Measurements from ENCODE around the gene RPL26. TPM values are rescaled to one million over a fixed set of nuclear protein-coding genes. Genes with fewer than 3 reads are reported as not detected.
"Not testable (repeated sequence)": the region's sequence is repeated elsewhere in the genome, so short reads cannot be mapped to it uniquely, and the experiment has no call there.

Gene RPL26
- total and polyA plus RNA-seq, 7 experiments from 2014 or later, result 1,965 to 3,298 (median 2,350) TPM

DNA sequence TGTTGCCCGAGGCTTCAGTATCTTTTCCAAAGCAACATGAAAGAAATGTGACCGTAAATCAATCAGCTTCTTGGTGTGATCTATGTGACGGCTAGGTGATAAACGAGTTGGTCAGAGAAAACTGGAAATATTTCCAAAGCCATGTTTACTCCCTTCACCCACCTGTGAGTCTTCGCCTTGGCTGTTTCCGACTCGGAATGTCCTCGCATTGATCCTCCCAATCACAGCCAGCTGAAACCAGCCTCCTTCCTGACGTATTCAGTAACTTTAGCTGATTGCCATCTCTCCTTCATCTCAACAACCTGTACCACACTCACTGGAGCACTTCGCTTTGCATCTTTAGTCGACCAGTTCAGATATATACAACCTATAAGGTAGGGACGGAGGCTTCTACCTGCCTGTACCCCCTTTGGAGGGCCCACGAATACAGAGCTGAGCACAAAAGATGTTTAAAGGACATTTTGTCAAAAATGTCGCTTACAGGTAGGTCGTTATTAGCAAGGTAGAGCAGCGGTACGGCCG, 7.2 kb downstream of the RPL26 start:
- CTCF ChIA-PET, result interaction anchor here (0.5 to 1.9 kb wide), 4 partner anchors 35 to 898 kb away, joined by 3 to 7 read pairs (median 3); no protein-coding TSS in a partner anchor
- no peaks in the 10 kb centered on the region for H3K27me3 ChIP-seq (ENCODE audit: control insufficient read depth in 2 of 2, insufficient read depth in 2 of 2, low read length in 2 of 2)
- peak overlapping the region; percentile 87 for H3K4me3 ChIP-seq (ENCODE audit: low read length)
- H3K36me3 ChIP-seq (ENCODE audit: control insufficient read depth in 2 of 3, insufficient read depth in 3 of 3, low read length in 3 of 3), result peaks cover 22 to 44% (median 34%) of the 10 kb centered on the region in 3 experiments
- H3K9me3 Mint-ChIP-seq, result no peaks in the 10 kb centered on the region
- peak overlapping the region; percentile 82 to 96 (median 90) for H3K4me3 Mint-ChIP-seq
- POLR2A ChIA-PET, result interaction anchor here (0.6 to 1.6 kb wide), 6 partner anchors 18 to 1246 kb away, joined by 3 to 6 read pairs (median 3); no protein-coding TSS in a partner anchor
- peak overlapping the region; percentile 80 for H3K27ac ChIP-seq (ENCODE audit: low read depth, low read length)
- peaks cover 27 to 54% (median 39%) of the 10 kb centered on the region in 7 donors for H3K4me1 Mint-ChIP-seq
- H3K4me1 ChIP-seq (ENCODE audit: control insufficient read depth in 2 of 2, insufficient read depth in 2 of 2, low read length in 2 of 2), result peaks cover 21 to 25% of the 10 kb centered on the region in 2 donors
- intact Hi-C loops (cut with micrococcal nuclease), result loop anchor here in 1 of 2 donors (1.0 kb wide), 1 partner anchor 128 kb away; no protein-coding TSS in a partner anchor
- ATAC-seq (no peak), DNase-seq (peak in 1 of 9 donors; percentile 20)
- H3K27ac Mint-ChIP-seq, result peak overlapping the region; percentile 62 to 94 (median 92)
- peaks cover 0 to 30% (median 25%) of the 10 kb centered on the region in 5 donors for H3K36me3 Mint-ChIP-seq
- H3K9me3 ChIP-seq (ENCODE audit: control insufficient read depth in 2 of 3, low read length in 3 of 3), result no peaks in the 10 kb centered on the region
- H3K27me3 Mint-ChIP-seq, result no peaks in the 10 kb centered on the region

DNA sequence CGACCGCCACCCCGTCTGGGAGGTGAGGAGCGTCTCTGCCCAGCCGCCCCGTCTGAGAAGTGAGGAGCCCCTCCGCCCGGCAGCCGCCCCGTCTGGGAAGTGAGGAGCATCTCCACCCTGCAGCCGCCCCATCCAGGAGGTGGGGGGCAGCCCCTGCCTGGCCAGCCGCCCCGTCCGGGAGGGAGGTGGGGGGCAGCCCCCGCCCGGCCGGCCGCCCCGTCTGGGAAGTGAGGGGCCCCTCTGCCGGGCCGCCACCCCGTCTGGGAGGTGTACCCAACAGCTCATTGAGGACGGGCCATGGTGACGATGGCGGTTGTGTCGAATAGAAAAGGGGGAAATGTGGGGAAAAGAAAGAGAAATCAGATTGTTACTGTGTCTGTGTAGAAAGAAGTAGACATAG, 9.1 kb downstream of the RPL26 start:
- H3K9me3 ChIP-seq (ENCODE audit: control insufficient read depth in 2 of 3, low read length in 3 of 3); H3K9me3 Mint-ChIP-seq; H3K27ac Mint-ChIP-seq; CTCF ChIA-PET; ATAC-seq; H3K4me3 ChIP-seq (ENCODE audit: low read length); H3K4me3 Mint-ChIP-seq; H3K27ac ChIP-seq (ENCODE audit: low read depth, low read length); H3K27me3 ChIP-seq (ENCODE audit: control insufficient read depth in 2 of 2, insufficient read depth in 2 of 2, low read length in 2 of 2); POLR2A ChIA-PET; H3K27me3 Mint-ChIP-seq; intact Hi-C loops (cut with micrococcal nuclease); DNase-seq: not testable (repeated sequence)
- Mint-ChIP-seq H3K4me1 (peaks cover 25 to 42% (median 30%) of the 10 kb centered on the region in 7 donors), H3K36me3 (peaks cover 12 to 33% (median 23%) of the 10 kb centered on the region in 5 donors)
- Histone ChIP-seq H3K36me3 (ENCODE audit: control insufficient read depth in 2 of 3, insufficient read depth in 3 of 3, low read length in 3 of 3) (peaks cover 11 to 36% (median 27%) of the 10 kb centered on the region in 3 experiments), H3K4me1 (ENCODE audit: control insufficient read depth in 2 of 2, insufficient read depth in 2 of 2, low read length in 2 of 2) (peaks cover 13 to 16% of the 10 kb centered on the region in 2 donors)

DNA sequence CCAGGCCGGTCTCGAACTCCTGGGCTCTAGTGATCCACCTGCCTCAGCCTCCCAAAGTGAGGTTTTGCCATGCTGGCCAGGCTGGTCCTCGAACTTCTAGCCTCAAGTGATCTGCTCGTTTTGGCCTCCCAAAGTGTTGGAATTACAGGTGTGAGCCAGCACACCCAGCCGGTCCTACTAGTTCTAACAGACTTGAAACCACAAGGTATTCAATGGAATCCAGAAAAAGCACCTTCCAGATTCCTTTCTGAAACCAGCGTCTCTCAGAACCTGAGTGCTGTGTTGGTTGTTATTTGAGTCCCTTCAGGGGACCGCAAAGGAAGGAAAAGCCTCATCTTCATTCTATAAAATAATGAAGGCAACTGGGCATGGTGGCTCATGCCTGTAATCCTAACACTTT, 10.6 kb downstream of the RPL26 start:
- H3K4me1 Mint-ChIP-seq, result peaks cover 18 to 34% (median 23%) of the 10 kb centered on the region in 7 donors
- ChIA-PET POLR2A (no interaction called here), CTCF (no interaction called here)
- H3K27me3 Mint-ChIP-seq, result no peaks in the 10 kb centered on the region
- peaks cover 13 to 25% (median 18%) of the 10 kb centered on the region in 5 donors for H3K36me3 Mint-ChIP-seq
- H3K4me3 Mint-ChIP-seq, result no peak overlapping the region
- ATAC-seq (no peak), DNase-seq (no peak)
- Histone ChIP-seq H3K27me3 (ENCODE audit: control insufficient read depth in 2 of 2, insufficient read depth in 2 of 2, low read length in 2 of 2) (no peaks in the 10 kb centered on the region), H3K4me3 (ENCODE audit: low read length) (no peak overlapping the region), H3K9me3 (ENCODE audit: control insufficient read depth in 2 of 3, low read length in 3 of 3) (no peaks in the 10 kb centered on the region), H3K27ac (ENCODE audit: low read depth, low read length) (no peak overlapping the region), H3K36me3 (ENCODE audit: control insufficient read depth in 2 of 3, insufficient read depth in 3 of 3, low read length in 3 of 3) (peaks cover 8 to 25% (median 17%) of the 10 kb centered on the region in 3 experiments), H3K4me1 (ENCODE audit: control insufficient read depth in 2 of 2, insufficient read depth in 2 of 2, low read length in 2 of 2) (peaks cover 13 to 16% of the 10 kb centered on the region in 2 donors)
- peak overlapping the region in 2 of 9 donors; percentile 32 to 64 for H3K27ac Mint-ChIP-seq
- intact Hi-C loops (cut with micrococcal nuclease), result no loop called here
- no peaks in the 10 kb centered on the region for H3K9me3 Mint-ChIP-seq

DNA sequence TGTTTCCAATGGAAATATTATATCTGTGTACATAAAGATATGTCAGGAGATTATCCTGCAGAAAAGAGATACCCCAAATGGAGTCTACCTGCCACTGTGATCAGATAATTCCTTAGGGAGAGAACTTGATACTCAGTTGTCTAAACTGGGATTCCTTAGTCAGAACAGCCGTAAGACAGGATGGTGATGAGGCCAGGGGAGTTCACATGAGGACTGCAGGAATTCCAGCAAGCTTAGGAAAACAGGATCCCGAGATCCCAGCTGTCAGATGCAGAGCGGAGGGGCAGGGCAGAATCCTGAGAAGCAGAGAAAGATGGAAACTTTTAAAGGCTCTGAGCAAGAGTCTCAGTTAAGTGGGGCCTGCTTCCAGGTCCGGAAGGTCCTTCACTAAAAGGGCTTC, 11.2 kb downstream of the RPL26 start:
- CTCF ChIA-PET, result no interaction called here
- intact Hi-C loops (cut with micrococcal nuclease), result no loop called here
- ATAC-seq (no peak), DNase-seq (no peak)
- Mint-ChIP-seq H3K27me3 (no peaks in the 10 kb centered on the region), H3K4me1 (peaks cover 12 to 28% (median 20%) of the 10 kb centered on the region in 7 donors), H3K36me3 (peaks cover 13 to 22% (median 15%) of the 10 kb centered on the region in 5 donors), H3K9me3 (no peaks in the 10 kb centered on the region), H3K27ac (peak overlapping the region in 2 of 9 donors; percentile 18 to 68), H3K4me3 (no peak overlapping the region)
- POLR2A ChIA-PET, result no interaction called here
- H3K36me3 ChIP-seq (ENCODE audit: control insufficient read depth in 2 of 3, insufficient read depth in 3 of 3, low read length in 3 of 3), result peaks cover 4 to 20% (median 11%) of the 10 kb centered on the region in 3 experiments
- no peak overlapping the region for H3K4me3 ChIP-seq (ENCODE audit: low read length)
- no peaks in the 10 kb centered on the region for H3K9me3 ChIP-seq (ENCODE audit: control insufficient read depth in 2 of 3, low read length in 3 of 3)
- no peak overlapping the region for H3K27ac ChIP-seq (ENCODE audit: low read depth, low read length)
- H3K27me3 ChIP-seq (ENCODE audit: control insufficient read depth in 2 of 2, insufficient read depth in 2 of 2, low read length in 2 of 2), result no peaks in the 10 kb centered on the region
- H3K4me1 ChIP-seq (ENCODE audit: control insufficient read depth in 2 of 2, insufficient read depth in 2 of 2, low read length in 2 of 2), result peaks cover 8 to 11% of the 10 kb centered on the region in 2 donors

DNA sequence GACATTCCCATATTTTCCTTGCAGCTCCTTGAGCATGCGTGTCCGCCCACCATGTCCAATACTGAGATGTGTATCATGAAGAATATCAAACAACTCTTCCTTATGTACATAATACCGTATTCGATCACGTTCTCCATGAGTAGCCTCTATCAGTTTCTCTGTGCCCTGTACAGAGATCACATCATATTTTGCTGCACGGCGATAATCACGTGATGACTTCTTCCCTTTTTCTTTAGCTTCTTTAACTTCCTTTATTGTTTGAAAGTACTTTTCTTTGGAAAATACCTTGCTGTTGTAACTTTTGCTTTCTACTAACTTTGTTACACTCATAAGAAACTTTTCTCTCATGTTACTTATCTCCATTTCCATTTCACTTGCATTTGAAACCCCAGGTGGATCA, 13.0 kb downstream of the RPL26 start:
- H3K27ac ChIP-seq (ENCODE audit: low read depth, low read length), result no peak overlapping the region
- no peaks in the 10 kb centered on the region for H3K27me3 Mint-ChIP-seq
- no peaks in the 10 kb centered on the region for H3K27me3 ChIP-seq (ENCODE audit: control insufficient read depth in 2 of 2, insufficient read depth in 2 of 2, low read length in 2 of 2)
- peak overlapping the region in 4 of 9 donors; percentile 14 to 70 (median 46) for H3K27ac Mint-ChIP-seq
- peaks cover 10 to 25% (median 13%) of the 10 kb centered on the region in 5 donors for H3K36me3 Mint-ChIP-seq
- H3K36me3 ChIP-seq (ENCODE audit: control insufficient read depth in 2 of 3, insufficient read depth in 3 of 3, low read length in 3 of 3), result peaks cover 2 to 20% (median 11%) of the 10 kb centered on the region in 3 experiments
- no peaks in the 10 kb centered on the region for H3K4me1 ChIP-seq (ENCODE audit: control insufficient read depth in 2 of 2, insufficient read depth in 2 of 2, low read length in 2 of 2)
- no peak overlapping the region for H3K4me3 Mint-ChIP-seq
- no peaks in the 10 kb centered on the region for H3K9me3 ChIP-seq (ENCODE audit: control insufficient read depth in 2 of 3, low read length in 3 of 3)
- no peak overlapping the region for H3K4me3 ChIP-seq (ENCODE audit: low read length)
- ChIA-PET CTCF (no interaction called here), POLR2A (interaction anchor here (0.9 kb wide), 1 partner anchor 182 kb away, joined by 3 read pairs; no protein-coding TSS in a partner anchor)
- H3K9me3 Mint-ChIP-seq, result no peaks in the 10 kb centered on the region
- DNase-seq (no peak), ATAC-seq (no peak)
- intact Hi-C loops (cut with micrococcal nuclease), result no loop called here
- H3K4me1 Mint-ChIP-seq, result peaks cover 0 to 13% (median 9%) of the 10 kb centered on the region in 7 donors

DNA sequence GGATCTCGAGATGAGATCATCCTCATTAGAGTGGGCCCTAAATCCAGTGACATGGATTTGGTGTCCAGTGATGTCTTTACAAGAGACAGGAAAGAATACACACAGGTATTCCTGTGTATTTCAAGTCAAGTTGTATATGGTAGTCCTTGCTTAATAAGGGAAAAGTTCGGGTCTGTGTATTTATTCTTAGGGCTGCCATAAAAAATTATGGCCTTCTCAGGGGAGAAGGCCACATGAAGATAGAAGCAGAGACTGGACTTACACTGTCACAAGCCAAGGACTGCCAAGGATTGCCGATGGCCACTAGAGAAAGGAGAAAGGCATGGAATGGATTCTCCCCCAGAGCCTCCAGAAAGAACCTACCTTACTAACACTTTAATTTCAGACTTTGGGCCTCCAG, 14.8 kb downstream of the RPL26 start:
- H3K9me3 Mint-ChIP-seq, result no peaks in the 10 kb centered on the region
- no peak overlapping the region for H3K4me3 Mint-ChIP-seq
- no peaks in the 10 kb centered on the region for H3K4me1 ChIP-seq (ENCODE audit: control insufficient read depth in 2 of 2, insufficient read depth in 2 of 2, low read length in 2 of 2)
- peaks cover 10 to 25% (median 13%) of the 10 kb centered on the region in 5 donors for H3K36me3 Mint-ChIP-seq
- no peaks in the 10 kb centered on the region for H3K27me3 Mint-ChIP-seq
- H3K27ac ChIP-seq (ENCODE audit: low read depth, low read length), result no peak overlapping the region
- DNase-seq (no peak), ATAC-seq (no peak)
- ChIA-PET POLR2A (no interaction called here), CTCF (no interaction called here)
- intact Hi-C loops (cut with micrococcal nuclease), result no loop called here
- H3K27me3 ChIP-seq (ENCODE audit: control insufficient read depth in 2 of 2, insufficient read depth in 2 of 2, low read length in 2 of 2), result no peaks in the 10 kb centered on the region
- H3K4me1 Mint-ChIP-seq, result peaks cover 0 to 12% (median 7%) of the 10 kb centered on the region in 7 donors
- no peak overlapping the region for H3K27ac Mint-ChIP-seq
- H3K9me3 ChIP-seq (ENCODE audit: control insufficient read depth in 2 of 3, low read length in 3 of 3), result no peaks in the 10 kb centered on the region
- no peak overlapping the region for H3K4me3 ChIP-seq (ENCODE audit: low read length)
- H3K36me3 ChIP-seq (ENCODE audit: control insufficient read depth in 2 of 3, insufficient read depth in 3 of 3, low read length in 3 of 3), result peaks cover 2 to 20% (median 11%) of the 10 kb centered on the region in 3 experiments
